Smooth muscle cell (in vitro differentiated cells): ENCODE results near the gene PKIG. TPM values are rescaled to one million over a fixed set of nuclear protein-coding genes. Genes with fewer than 3 reads are reported as not detected.

Experiments used
- DNase-seq: peaks from one replicate; lab custom pipeline; 2025; ENCODE audit not compliant: unreplicated experiment; lab: John Stamatoyannopoulos, UW
- H2AFZ ChIP-seq: fragments of 200-600 bp; sonication (generic); 2 replicates; pipeline ENCODE4 v1.6.0; 2016; ENCODE audit warnings: antibody characterized with exemption, low read depth, mild to moderate bottlenecking
- H3F3A ChIP-seq: fragments of 200-600 bp; sonication (generic); 2 replicates; pipeline ENCODE4 v1.6.0; 2017; ENCODE audit warnings: antibody characterized with exemption, low read depth
- H3K27ac ChIP-seq: fragments of 200-600 bp; sonication (generic); 2 replicates; pipeline ENCODE4 v1.5.1; 2016; ENCODE audit warnings: low read depth, mild to moderate bottlenecking
- H3K27me3 ChIP-seq: fragments of 200-600 bp; sonication (generic); 2 replicates; pipeline ENCODE4 v1.6.1; 2016; ENCODE audit warnings: low read depth, mild to moderate bottlenecking
- H3K36me3 ChIP-seq: fragments of 200-600 bp; sonication (generic); 2 replicates; pipeline ENCODE4 v1.5.1; 2016; ENCODE audit warnings: low read depth
- H3K4me1 ChIP-seq: fragments of 200-600 bp; sonication (generic); 2 replicates; pipeline ENCODE4 v1.5.1; 2016; ENCODE audit warnings: low read depth
- H3K4me2 ChIP-seq: fragments of 200-600 bp; sonication (generic); 2 replicates; pipeline ENCODE4 v1.6.0; 2016; ENCODE audit warnings: mild to moderate bottlenecking
- H3K4me3 ChIP-seq: fragments of 200-600 bp; sonication (generic); 2 replicates; pipeline ENCODE4 v1.5.1; 2016; ENCODE audit warnings: mild to moderate bottlenecking
- H3K79me2 ChIP-seq: fragments of 200-600 bp; sonication (generic); 2 replicates; pipeline ENCODE4 v1.6.0; 2016; ENCODE audit warnings: low read depth, mild to moderate bottlenecking
- H3K9ac ChIP-seq: fragments of 200-600 bp; sonication (generic); 2 replicates; pipeline ENCODE4 v1.6.0; 2016; ENCODE audit warnings: low read depth
- H3K9me3 ChIP-seq: fragments of 200-600 bp; sonication (generic); replicated peaks from 2 replicates; pipeline ENCODE4 v1.5.1; 2016; ENCODE audit warnings: low read depth
- H4K20me1 ChIP-seq: fragments of 200-600 bp; sonication (generic); 2 replicates; pipeline ENCODE4 v1.6.0; 2016; ENCODE audit warnings: low read depth
- WGBS: methylation state at CpG from one replicate; pipeline ENCODE4 v1.1.7; 2016; ENCODE audit warnings: low lambda C conversion rate; 5-methylcytosine and 5-hydroxymethylcytosine counted together
- polyA plus RNA-seq: library from polyadenylated mRNA; unstranded; fragments of >200 nt; fragmentation: Nextera tagmentation; extraction: Ambion mirVana; gene quantifications from 2 replicates; pipeline ENCODE4 v1.2.1, GENCODE V29; 2016
- total RNA-seq: library from RNA; depleted of rRNA; stranded (reverse); fragments of >200 nt; gene quantifications from 2 replicates; pipeline ENCODE4 v1.2.3, GENCODE V29; 2014
- TF ChIP-seq, protein P1 (sequence below): fragments of 200-600 bp; sonication (generic); IDR thresholded peaks from 2 replicates; pipeline ENCODE4 v1.5.1; 2017; ENCODE audit warnings: borderline replicate concordance, mild to moderate bottlenecking, antibody characterized with exemption; ENCODE audit not compliant: insufficient read depth, poor library complexity, severe bottlenecking

The PKIG gene
- total and polyA plus RNA-seq, 2 experiments from 2014 or later: 68.9 to 86.1 TPM

GRCh38 chr20:44543358-44543757, 39.0 kb upstream of the PKIG start:
- no peaks in the 10 kb centered on the region for H3K4me1 ChIP-seq
- TF ChIP-seq, protein P1, sequence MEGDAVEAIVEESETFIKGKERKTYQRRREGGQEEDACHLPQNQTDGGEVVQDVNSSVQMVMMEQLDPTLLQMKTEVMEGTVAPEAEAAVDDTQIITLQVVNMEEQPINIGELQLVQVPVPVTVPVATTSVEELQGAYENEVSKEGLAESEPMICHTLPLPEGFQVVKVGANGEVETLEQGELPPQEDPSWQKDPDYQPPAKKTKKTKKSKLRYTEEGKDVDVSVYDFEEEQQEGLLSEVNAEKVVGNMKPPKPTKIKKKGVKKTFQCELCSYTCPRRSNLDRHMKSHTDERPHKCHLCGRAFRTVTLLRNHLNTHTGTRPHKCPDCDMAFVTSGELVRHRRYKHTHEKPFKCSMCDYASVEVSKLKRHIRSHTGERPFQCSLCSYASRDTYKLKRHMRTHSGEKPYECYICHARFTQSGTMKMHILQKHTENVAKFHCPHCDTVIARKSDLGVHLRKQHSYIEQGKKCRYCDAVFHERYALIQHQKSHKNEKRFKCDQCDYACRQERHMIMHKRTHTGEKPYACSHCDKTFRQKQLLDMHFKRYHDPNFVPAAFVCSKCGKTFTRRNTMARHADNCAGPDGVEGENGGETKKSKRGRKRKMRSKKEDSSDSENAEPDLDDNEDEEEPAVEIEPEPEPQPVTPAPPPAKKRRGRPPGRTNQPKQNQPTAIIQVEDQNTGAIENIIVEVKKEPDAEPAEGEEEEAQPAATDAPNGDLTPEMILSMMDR: no peak
- H3K9me3 ChIP-seq: no peaks in the 10 kb centered on the region
- no peak overlapping the region for H3K4me2 ChIP-seq
- peak overlapping the region; percentile 56 for H3K27ac ChIP-seq
- H4K20me1 ChIP-seq: no peaks in the 10 kb centered on the region
- H3K4me3 ChIP-seq: no peak overlapping the region
- no peak overlapping the region for H3K9ac ChIP-seq
- no peaks in the 10 kb centered on the region for H3K27me3 ChIP-seq
- peaks cover 64% of the 10 kb centered on the region for H3K79me2 ChIP-seq
- no peak overlapping the region for H2AFZ ChIP-seq
- no peaks in the 10 kb centered on the region for H3F3A ChIP-seq
- no peaks in the 10 kb centered on the region for H3K36me3 ChIP-seq
- DNase-seq: no peak
- WGBS: 84% methylated on average over 3 of the region's 3 CpGs

- H3F3A ChIP-seq: no peaks in the 10 kb centered on the region
- H4K20me1 ChIP-seq: no peaks in the 10 kb centered on the region
- TF ChIP-seq, protein P1: no peak
- no peaks in the 10 kb centered on the region for H3K27me3 ChIP-seq
- H3K79me2 ChIP-seq: peaks cover 56% of the 10 kb centered on the region
- H3K27ac ChIP-seq: no peak overlapping the region
- no peaks in the 10 kb centered on the region for H3K9me3 ChIP-seq
- WGBS: 70% methylated on average over 5 of the region's 5 CpGs
- H3K4me2 ChIP-seq: no peak overlapping the region
- no peaks in the 10 kb centered on the region for H3K36me3 ChIP-seq
- no peaks in the 10 kb centered on the region for H3K4me1 ChIP-seq
- no peak overlapping the region for H2AFZ ChIP-seq
- H3K4me3 ChIP-seq: no peak overlapping the region
- DNase-seq: no peak
- H3K9ac ChIP-seq: no peak overlapping the region
Observed at GRCh38 chr20:44544263-44544662, 38.1 kb upstream of the PKIG start.

DNA sequence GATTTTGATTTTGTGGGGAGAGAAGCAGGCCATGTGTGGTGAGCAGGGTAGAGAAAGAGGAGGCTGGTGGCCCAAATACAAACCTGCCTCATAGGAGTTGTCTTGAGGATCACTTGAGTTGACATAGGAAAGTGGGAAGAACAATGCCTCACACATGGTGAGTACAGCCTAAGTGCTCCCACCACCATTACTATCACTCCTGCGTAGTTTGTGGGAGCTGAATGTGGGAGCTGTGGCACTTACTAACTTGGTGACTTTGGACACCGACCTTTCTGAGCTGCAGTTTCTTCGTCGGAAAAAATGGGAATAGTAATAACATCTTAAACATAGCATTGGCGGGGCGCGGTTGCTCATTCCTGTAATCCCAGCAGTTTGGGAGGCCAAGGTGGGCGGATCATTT, 35.0 kb upstream of the PKIG start:
- no peaks in the 10 kb centered on the region for H3K9me3 ChIP-seq
- no peak overlapping the region for H3K9ac ChIP-seq
- no peak overlapping the region for H3K4me2 ChIP-seq
- H3F3A ChIP-seq: peaks cover 19% of the 10 kb centered on the region
- no peak overlapping the region for H2AFZ ChIP-seq
- H3K4me3 ChIP-seq: no peak overlapping the region
- peaks cover 50% of the 10 kb centered on the region for H3K79me2 ChIP-seq
- 94% methylated on average over 8 of the region's 8 CpGs for WGBS
- TF ChIP-seq, protein P1: no peak
- no peak overlapping the region for H3K27ac ChIP-seq
- no peaks in the 10 kb centered on the region for H3K36me3 ChIP-seq
- no peaks in the 10 kb centered on the region for H4K20me1 ChIP-seq
- H3K27me3 ChIP-seq: no peaks in the 10 kb centered on the region
- H3K4me1 ChIP-seq: no peaks in the 10 kb centered on the region
- DNase-seq: no peak

- TF ChIP-seq, protein P1: no peak
- 40% methylated on average over 4 of the region's 4 CpGs for WGBS
- H3K27ac ChIP-seq: peak overlapping the region; percentile 73
- H2AFZ ChIP-seq: no peak overlapping the region
- peak overlapping the region; percentile 68 for H3K4me2 ChIP-seq
- no peak overlapping the region for H3K4me3 ChIP-seq
- no peaks in the 10 kb centered on the region for H3K27me3 ChIP-seq
- H3K9ac ChIP-seq: peak overlapping the region; percentile 4
- H3K4me1 ChIP-seq: peaks cover 8% of the 10 kb centered on the region
- H3K9me3 ChIP-seq: no peaks in the 10 kb centered on the region
- no peaks in the 10 kb centered on the region for H4K20me1 ChIP-seq
- no peaks in the 10 kb centered on the region for H3K36me3 ChIP-seq
- peaks cover 31% of the 10 kb centered on the region for H3F3A ChIP-seq
- DNase-seq: no peak
- peaks cover 34% of the 10 kb centered on the region for H3K79me2 ChIP-seq
Observed at GRCh38 chr20:44549123-44549522, 33.3 kb upstream of the PKIG start.
